ENCODE data around the gene ARID1B.

GRCh38 chr6:156948277-156948676, 171.1 kb downstream of the ARID1B start:
- TF ChIP-seq CTCF (IDR thresholded peaks at IDR 0.05 in 8 of 11, conservative IDR thresholded peaks at IDR 0.05 in 3 of 11) (no peak), POLR2AphosphoS5 (IDR thresholded peaks at IDR 0.05) (no peak), POLR2A (IDR thresholded peaks at IDR 0.05) (no peak)
